ENCODE results near the gene CTAGE6.
"Not testable (repeated sequence)": the region's sequence is repeated elsewhere in the genome, so short reads cannot be mapped to it uniquely, and the experiment has no call there.

Gene CTAGE6

GRCh38 chr7:143757596-143757995 lies at the start of gene CTAGE6:
Gene CTAGE6 (minus strand): TSS chr7:143757696. CDS start chr7:143757658, 38 bp downstream.
- not testable (repeated sequence) for DNase-seq

DNA sequence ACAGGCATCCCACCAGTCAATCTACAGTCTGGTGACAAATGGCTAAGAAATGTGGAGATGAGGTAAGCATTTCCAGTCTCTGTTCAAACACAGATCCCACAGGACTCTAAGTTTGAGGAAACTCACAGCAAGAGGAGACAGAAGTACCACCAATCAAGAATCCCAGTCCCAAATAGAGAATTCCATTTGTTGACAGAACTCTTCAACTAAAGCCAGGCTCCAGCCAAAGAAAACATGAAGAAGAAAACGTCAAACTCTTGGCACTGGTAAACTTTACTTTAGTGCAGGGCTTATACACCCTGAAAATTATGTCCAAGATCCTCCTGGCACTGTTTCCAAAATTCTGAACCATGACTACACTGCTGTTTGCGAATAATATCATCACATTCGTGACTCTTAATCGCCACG lies 49.2 kb upstream of the CTAGE6 start:
- DNase-seq, result not testable (repeated sequence)

DNA sequence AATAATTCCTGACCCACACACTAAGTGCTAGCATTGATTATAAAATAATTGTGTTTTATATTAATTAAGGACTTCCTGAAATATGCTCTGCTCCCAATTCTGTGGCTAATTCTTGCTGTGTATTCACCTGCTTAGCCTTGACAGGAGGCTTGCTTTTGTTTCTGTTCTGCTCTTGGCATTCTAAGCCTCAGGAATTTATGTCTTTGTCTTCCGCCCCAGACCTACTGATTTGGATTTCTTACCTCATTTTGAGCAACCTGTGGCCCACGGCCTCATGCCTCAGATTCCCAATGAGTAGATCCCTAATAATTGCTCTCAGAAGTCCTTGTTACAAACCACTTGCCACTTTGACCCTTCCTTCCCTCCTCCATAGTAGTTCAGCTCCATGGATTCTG lies 40.4 kb upstream of the CTAGE6 start:
- not testable (repeated sequence) for DNase-seq

DNA sequence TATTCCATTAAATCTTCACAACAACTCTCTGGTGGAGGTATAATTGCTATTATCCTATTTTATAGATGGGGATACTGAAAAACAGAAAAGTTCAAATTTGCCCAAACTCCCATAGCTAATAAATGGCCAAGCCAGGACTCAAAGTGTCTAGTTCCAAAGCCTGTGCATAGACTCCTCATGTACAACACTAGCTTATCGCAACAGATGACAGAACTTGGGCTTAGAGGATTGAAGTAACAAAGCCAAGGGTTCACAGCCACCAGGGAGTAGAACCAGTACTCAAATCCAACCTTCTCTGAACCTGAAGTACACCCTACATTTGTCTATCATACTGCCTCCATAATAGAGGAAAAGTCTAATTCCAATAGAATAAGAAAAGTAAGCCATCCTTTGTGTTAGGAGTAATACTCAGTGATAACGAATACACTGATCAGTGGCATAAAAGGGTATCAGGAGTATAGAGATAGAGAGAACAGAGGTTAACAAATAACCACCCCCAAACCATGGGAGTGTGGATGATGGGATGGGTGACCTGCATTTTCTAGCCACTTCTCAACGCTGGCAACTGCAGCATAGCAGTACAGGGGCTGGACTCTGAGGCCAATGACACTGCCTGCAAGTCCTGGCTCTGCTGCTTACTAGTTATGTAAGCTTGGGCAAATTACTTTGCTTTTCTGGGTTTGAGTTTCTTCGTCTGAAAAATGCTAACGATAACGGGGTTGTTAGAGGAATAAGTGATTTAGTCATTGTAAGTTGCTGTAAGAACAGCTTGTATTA lies 39.8 kb upstream of the CTAGE6 start:
- not testable (repeated sequence) for DNase-seq

- not testable (repeated sequence) for DNase-seq
These were observed 38.2 kb upstream of the CTAGE6 start for GRCh38 chr7:143795653-143796052.

DNA sequence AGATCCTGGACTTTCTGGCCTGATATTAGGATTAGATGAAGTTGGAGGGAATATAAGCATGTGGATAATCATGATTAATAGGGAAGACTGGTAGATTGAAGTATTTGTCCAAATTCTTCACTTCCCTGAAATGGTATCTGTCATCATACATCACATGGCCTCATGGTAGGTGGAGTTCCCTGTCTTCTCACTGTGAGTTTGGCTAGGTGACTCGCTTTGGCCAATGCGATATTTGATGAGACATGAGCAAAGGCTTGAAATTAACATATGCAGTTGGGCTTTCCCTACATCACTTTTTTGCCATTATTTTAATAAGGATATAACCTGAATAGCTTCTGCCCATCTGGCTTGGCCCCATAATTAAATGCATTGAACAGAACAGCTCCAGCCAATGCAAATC lies 35.1 kb upstream of the CTAGE6 start:
- not testable (repeated sequence) for DNase-seq

DNA sequence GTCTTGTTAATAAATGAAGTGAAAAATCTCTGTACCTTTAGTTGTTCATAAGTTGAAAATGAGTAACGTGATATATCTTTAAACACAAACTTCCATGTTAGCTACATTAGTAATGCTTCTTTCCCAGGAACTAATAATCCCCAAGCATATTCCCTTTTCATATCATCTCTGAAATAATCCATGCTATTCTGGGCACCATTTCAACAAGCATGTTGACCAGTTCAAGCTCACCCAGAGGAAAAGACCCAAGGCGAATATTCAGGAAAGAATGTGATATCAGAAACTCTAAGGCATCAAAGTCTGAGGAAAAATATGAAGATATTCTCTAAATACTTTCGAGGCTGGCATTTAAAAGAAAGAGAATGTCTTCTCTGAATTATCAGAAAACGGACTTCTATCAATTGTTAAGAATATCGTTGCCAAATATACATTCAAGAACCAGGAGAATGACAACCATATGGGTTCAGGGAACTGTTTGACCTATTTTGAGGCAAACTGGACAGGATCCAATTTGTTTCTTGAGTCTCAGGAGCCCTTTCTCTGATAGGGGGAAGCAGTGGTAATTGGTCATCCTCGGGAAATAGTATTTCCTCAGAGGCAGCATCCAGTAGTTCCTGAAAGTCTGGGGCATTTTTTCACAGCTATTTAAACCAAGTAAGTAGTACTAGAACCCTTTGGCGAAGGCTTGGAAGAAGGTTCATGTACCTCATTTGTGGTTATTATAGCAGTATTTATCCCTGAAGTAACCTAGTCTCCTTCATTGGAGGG lies 28.1 kb upstream of the CTAGE6 start:
- DNase-seq, result not testable (repeated sequence)

DNA sequence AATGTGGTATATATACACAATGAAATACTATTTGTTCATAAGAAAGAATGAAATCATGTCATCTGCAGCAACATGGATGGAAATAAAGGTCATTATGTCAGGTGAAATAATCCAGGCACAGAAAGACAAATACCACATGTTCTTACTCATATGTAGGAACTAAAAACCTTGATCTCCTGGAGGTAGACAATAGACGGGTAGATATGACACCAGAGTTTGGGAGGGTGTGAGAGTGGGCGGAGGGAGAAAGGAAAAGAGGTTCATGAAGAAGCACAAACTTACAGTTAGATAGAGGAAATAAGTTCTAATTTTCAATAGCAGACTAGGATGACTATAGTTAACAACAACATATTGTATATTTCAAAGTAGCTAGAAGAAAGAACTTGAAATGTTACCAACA lies 22.1 kb upstream of the CTAGE6 start:
- not testable (repeated sequence) for DNase-seq

- not testable (repeated sequence) for DNase-seq
These were observed 15.4 kb upstream of the CTAGE6 start for GRCh38 chr7:143772738-143773468.

GRCh38 chr7:143767531-143767930 lies 10.0 kb upstream of the CTAGE6 start:
- not testable (repeated sequence) for DNase-seq

GRCh38 chr7:143765678-143766077 lies 8.2 kb upstream of the CTAGE6 start:
- not testable (repeated sequence) for DNase-seq

- not testable (repeated sequence) for DNase-seq
These were observed 5.6 kb upstream of the CTAGE6 start for GRCh38 chr7:143763065-143763464.

GRCh38 chr7:143745340-143745739 lies 12.2 kb downstream of the CTAGE6 start:
- not testable (repeated sequence) for DNase-seq

DNA sequence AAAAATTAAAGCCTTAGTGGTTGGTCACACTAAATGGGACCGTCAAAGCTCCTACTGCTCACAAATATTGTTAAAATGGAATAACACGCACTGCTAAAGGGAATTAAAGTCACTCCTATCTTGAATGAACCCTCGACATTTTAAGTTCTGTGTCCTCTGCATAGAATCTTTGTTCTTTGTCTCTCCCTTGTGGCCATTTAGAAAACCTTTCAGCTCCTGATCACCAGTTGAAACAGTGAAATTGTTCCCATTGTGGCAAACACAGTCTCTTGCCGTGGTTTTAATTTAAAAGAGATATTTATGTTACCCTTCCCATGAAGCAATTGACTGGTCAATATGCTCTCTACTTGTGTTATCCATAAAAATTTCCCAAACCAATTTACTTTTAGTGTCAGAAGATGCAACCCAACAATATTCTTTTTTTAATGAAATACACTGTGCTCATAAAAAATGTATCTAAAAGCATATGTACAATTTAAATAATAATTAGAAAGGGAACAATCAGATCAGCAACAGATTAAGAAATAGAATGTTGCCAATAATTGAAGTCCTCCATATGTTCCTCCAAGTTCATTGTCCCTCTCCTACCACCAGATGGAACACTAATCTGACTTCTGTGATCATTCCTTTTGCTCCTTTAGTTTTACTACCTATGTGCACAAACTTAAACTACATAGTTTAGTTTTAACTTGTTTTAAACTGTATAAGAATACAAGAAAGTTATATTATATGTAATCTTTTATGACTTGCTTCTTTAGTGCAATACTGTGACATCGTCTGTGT lies 20.3 kb downstream of the CTAGE6 start:
- not testable (repeated sequence) for DNase-seq

DNA sequence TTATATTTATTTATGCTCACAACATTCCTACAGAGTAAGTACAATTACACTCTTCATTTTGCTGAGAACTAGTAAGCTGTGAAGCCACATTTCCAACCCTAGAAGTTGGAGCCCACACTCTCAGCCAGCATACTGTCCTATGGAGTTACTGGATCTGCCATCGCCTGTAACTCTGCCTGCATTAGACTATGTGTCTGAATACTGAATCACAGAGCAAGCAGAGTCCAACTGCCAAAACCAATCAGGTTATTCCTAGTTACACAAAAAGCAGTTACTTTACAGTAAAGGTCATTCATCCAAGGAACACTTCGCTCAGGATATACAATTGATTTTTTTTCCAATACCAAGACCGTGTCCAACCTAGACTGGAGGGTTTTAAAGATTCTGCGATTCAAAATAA lies 21.5 kb downstream of the CTAGE6 start:
- no peak for DNase-seq

- no peak for DNase-seq
These were observed 23.6 kb downstream of the CTAGE6 start for GRCh38 chr7:143733876-143734275.

DNA sequence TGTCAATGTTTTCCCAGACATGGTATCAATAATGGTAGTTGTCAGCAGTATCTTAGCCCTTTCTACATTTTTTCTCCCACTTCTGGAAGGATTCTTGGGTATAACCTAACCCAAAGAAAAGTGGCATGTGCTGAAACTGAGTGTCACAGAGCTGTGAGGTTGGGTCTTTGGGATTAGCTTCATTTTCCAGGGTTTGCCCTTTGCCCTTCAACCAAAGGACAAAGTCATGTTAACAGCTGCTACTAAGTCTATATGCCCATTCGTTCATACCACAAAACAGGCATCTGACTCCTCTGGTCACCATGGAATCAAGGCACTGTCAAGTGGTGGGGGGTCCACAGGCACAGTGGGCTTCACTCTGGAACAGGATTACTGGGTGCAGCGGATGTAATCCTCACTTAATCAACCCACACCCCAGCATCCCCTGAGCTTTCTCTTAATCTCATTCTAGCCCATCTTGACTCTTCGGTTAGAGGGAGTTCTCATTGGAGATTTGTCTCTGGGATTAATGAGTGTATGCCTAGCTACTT lies 29.1 kb downstream of the CTAGE6 start:
- DNase-seq, result no peak

DNA sequence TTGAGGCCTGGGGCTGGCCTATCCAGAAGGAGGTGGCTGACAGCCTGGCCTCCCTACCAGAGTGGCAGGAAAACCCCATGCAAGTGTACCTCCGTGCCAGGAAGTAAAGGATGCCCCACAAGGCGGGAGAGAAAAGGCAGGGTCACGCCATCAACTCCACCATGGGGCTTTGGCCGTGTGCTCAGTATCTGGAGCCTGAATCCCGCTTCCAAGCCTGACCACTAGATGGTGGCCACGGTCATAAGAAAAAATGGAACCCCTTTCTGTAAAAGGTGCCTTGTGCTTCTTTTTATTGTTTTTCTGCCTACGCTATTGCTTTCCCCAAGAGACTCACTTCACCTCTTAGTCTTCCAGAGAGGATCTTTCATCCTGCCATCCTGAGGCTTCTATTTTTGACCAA lies 29.9 kb downstream of the CTAGE6 start:
- not testable (repeated sequence) for DNase-seq

- DNase-seq, result not testable (repeated sequence)
These were observed 31.4 kb downstream of the CTAGE6 start for GRCh38 chr7:143726143-143726542.

GRCh38 chr7:143720335-143720734 lies 37.2 kb downstream of the CTAGE6 start:
- DNase-seq, result not testable (repeated sequence)

GRCh38 chr7:143715543-143716193 lies 41.8 kb downstream of the CTAGE6 start:
- DNase-seq, result not testable (repeated sequence)

Measured in NCI-H1694 (cell line).